CD4-positive, alpha-beta T cell treated with Interleukin-2 at 100 ng/mL for 4 hours (primary cell): Measurements from ENCODE around the gene FRYL.

Experiments
- DNase-seq: peaks from one replicate; pipeline ENCODE4 v3.0.0-alpha.2; 2020; ENCODE audit warnings: low spot score

FRYL gene

GRCh38 chr4:48604041-48604440 is 176.0 kb downstream of the FRYL start:
- DNase-seq, result no peak

- no peak for DNase-seq
These were observed 176.6 kb downstream of the FRYL start for GRCh38 chr4:48603366-48604003.

DNA sequence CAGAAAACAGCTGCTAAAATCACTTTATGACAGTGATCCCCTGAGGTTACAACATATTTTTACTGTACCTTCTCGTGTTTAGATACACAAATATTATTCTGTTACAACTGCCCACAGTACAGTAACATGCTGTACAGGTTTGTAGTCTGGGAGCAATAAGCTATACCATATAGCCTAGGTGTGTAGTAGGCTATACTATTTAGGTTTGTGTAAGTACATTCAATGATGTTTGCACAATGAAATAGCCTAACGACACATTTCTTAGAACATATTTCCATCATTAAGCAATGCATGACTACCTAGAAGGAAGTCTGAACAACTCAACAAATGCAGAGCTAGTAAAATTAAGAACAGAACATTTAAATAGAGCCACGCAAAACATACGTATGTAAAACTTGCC is 177.3 kb downstream of the FRYL start:
- no peak for DNase-seq

- no peak for DNase-seq
These were observed 177.9 kb downstream of the FRYL start for GRCh38 chr4:48602222-48602621.

DNA sequence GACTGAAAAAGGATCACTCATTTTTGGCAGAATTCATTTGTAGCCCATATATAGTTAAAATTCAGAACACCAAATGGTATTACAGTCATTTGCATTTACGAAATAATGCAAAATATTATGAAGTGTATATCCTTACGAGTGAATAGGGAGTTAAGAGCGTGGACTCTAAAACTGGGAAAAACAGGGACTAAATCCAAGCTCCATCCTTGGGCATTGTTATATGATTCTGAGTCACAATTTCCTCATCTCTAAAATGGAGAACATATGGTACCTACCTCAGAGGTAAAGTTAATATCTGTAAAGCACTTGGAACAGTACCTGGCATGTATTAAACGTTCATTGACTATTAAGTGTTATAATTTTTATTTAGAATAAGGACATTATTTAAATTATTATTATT is 183.7 kb downstream of the FRYL start:
- no peak for DNase-seq

DNA sequence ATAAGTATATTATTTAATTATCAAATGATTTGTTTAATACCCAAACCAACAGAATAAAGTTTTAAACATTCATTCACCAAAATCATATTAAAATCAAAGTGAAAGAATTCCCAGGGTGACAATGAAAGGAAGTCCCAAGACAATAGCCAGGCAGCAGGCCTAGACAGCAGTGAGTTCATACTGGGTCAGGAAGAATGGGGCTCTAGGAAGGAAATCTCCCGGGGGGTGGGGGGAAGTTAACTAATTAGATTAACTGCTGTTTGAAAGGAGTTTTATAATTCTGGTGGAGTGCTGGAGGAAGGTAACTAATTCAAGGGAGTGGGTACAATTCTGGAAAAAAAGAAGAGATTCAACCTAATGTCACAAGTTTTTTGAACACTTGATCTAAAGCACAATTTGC is 185.9 kb downstream of the FRYL start:
- no peak for DNase-seq

- DNase-seq, result no peak
These were observed 188.7 kb downstream of the FRYL start for GRCh38 chr4:48591372-48591771.

DNA sequence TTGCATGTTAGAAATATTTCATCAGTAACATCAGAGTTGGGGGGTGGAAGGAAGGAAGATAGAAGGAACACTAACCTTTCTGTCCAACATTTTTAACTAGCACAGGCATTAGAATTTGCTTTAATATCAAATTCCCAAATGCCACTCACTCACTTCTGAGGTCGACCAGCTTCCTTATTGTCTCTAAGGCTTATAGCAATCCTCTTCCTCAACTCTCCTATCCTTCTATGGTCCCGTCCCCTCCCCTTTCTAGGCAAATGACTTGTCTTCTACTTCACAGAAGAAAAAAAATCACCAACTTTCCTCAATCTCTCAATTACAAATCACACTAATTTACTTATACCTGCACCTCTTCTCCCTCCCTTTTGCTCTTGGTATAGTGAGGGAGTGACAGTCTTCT is 189.2 kb downstream of the FRYL start:
- DNase-seq, result no peak

GRCh38 chr4:48589098-48589445 is 191.0 kb downstream of the FRYL start:
- DNase-seq, result no peak

DNA sequence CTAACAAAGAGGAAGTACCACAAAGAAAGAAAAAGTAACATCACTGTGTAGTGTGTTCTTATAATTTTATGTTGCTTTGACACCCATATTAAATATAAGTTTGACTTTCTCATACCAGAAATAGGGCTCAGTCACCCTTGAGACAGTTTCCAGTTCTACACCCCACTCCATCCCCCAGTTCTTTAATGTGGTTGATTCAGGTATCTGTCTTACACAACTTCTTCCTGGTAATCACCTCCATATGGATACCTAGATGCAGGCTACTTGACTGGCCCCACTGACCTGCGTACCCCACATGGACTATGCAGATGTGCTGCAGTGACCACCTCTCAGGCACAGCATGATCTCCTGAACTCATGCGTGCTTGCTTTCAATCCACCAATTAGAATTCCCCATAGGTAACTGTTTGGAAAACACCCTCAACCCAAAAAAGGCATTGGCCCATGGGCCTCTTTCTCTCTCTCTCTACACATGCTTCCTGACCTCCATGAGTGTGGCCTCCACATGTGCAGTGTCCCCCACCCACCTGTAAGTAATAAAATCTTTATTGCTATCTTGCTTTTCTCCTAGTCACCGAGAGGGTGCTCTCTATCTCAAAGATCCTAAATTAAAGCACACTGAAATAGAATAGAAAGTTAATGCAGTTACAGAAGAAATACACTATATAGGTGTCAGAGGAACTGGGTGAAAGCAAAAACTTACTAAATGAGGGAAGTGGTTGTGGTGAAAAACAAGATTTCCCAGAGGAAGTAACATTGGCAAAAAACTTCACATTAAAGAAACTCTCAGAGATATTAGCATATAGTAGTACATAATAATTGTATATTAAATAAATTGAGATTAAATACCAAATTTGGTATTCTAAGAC is 191.6 kb downstream of the FRYL start:
- DNase-seq, result no peak

DNA sequence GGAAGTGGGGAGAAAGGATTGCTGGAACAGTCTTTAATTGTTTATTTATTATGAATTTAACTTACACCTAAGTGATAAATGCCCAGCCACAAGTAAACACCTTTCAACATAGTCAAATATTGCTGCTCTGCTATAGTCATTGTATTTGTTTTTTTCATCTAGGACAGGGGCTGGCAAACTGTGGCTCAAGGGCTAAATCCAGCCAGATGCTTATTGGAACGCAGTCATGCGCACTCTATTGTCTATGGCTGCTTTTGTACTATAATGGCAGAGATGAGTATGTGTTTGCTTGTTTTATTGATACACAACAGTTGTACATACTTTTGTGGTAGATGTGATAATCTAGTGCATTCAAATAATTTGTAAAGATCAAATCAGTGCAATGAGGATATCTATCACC is 194.7 kb downstream of the FRYL start:
- no peak for DNase-seq

- peak; percentile 69 for DNase-seq
These were observed 201.7 kb downstream of the FRYL start for GRCh38 chr4:48578132-48578968.

DNA sequence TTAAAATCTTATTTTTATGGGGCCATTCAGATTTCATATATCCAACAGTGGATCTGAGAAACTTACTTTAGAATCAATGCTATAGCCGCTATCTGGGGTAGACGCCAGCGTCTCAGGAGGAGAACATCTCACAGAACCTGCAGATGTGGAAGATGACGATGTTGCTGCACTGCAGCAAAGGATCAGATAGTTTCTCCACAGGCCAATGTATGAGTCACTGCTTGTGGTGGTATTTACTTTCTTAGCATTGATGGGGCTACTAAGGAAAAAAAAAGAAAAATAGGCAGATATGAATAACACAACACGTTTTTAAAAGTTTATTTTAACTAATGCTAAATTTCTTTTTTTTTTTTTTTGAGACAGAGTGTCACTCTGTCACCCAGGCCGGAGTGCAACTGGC is 204.1 kb downstream of the FRYL start:
- DNase-seq, result no peak

- DNase-seq, result no peak
These were observed 208.6 kb downstream of the FRYL start for GRCh38 chr4:48571471-48571870.

DNA sequence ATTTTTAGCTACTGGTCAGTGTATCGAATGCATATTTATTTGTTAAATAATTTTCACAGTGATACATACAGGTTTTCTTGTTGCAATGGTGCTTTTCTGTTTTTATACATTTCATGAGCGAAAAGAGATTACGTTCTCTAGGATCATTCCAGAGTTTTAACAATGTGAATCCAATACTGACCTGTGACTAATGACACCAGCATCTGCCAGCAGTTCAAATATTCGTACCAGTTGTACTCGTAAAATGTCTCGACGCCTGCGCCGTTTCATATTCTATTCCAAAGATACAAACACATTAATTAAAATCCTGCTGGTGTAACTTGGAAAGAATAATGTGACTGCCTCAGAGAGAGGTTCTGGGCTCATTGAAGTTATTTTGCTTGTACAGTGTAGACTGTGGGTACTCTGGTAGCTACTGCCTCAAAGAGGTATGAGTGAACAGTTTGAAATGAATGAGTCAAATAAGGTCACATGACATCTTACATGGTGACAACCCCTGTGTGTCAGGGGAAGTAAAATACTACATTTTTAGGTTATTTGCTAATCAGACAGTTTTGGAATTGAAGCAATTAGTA is 209.3 kb downstream of the FRYL start:
- DNase-seq, result no peak

- no peak for DNase-seq
These were observed 214.1 kb downstream of the FRYL start for GRCh38 chr4:48566034-48566384.

DNA sequence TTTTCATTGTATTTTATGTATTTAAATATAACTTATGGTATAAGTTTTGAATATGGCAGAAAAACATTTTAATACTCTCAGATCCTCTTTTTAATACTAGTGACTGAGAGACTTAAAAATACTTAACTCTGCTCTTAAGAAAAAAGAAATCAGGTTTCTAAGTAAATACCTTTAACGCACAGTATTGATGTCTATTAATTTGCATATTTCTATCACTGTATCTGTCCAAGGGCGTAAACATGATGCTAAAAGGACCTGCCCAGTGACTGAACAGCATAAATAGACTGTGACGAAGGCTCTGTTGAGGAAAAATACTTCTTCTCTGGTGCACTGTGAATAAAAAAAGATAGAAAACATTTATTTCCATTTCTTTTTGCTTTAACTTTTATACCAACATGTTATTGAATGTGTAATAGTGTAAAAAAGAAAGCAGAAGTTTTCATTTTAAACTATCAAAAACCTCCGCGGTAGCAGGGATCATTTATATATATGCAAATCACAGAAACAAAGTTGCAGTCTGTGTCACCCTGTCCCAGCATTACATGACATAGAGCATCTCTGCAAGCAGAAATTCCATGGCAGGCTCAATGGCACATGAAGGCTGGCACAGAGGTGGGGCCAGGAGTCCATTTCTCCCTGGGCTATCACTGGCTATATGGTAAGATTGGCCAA is 214.6 kb downstream of the FRYL start:
- no peak for DNase-seq

DNA sequence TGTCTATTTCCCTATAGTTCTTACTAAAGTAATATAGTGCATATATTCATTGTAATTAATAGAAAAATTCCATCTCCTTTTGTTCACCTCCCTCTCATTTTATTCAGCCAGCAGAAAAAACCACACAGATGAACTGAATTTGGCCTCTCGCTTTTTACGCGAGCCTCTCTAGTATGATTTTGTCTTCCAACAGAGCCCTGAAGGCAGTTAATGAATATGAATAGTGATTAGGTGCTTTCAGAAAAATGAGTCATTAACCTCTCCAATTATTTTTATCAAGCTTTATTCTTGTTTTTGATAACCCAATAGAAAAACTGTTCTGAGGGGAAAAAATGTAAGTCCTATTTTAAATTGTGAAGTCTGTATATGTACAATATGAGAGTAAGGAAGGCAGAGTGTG is 215.9 kb downstream of the FRYL start:
- no peak for DNase-seq

DNA sequence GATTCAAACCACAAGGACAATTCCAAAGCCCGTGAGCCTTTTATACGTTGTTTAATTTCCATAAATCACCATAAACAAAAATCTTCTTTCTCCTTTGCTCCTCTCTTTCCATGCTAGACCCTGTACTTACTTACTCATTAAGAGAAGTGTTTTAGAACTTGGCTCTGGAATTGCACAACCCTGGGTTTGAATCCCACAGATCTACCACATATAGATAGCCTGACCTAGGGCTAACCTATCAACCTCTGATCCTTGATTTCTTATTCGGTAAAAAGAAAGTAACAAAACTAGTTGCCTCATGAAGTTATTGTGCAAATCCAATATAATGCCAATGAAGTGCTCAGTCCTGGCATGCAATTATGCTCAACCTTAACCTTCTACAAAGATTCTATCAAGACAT is 221.3 kb downstream of the FRYL start:
- DNase-seq, result no peak

DNA sequence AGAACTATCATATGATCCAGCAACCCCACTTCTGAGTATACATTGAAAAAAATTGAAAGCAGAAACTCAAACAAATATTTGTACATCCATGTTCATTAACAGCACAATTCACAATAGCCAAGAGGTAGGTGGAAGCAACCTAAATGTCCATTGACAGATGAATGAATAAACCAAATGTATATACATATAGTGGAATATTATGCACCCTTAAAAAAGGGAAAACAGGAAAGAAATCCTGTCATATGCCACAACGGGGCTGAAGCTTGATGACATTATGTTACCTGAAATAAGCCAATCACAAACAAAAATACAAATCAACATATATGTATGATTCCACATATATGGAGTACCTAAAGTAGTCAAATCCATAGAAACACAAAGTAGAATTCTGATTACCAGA is 222.1 kb downstream of the FRYL start:
- DNase-seq, result no peak

DNA sequence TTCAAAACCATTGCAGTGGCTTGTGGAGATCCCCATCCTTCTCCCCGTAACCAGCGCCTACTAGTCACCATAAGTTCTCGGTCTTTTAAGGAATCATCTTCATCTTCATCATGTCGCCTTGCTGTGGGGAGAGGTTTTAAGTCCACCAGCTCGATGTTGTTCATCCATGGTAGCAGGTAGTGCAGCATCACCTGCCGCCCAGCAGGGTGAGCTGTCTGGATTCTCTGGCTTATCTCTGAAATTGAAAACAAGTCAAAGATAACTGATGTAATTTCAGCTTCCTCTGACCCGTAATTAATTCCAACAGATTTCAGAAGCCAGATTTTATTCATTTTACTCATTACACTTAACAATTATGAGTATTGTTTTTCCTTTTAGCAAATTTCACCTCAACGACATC is 222.6 kb downstream of the FRYL start:
- DNase-seq, result no peak

DNA sequence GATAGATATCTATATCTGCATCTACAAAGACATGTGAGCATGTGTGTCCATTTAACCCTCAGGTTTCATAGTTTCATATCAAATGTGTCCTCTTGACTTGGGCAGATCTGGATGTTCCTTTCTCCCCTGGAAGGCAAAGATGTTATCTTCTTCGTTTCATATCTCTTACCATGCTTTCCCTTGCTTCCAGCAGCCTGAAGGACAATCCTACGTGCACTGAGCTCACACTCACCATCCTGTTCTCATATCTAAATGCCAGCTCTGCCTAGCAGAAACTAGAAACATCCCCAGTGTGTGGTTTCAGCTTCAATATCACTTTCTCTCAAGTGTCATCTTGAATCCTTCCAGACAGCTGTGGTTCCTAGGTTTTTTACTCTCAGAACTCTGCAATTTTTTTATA is 223.8 kb downstream of the FRYL start:
- DNase-seq, result no peak
